ENCODE data around the gene ADCY7. TPM values are rescaled to one million over a fixed set of nuclear protein-coding genes. Genes with fewer than 3 reads are reported as not detected.

The ADCY7 gene
- total RNA-seq, 1 donor from 2014 or later, result 78.0 TPM

GRCh38 chr16:50302472-50303005, 36.2 kb downstream of the ADCY7 start:
- intact Hi-C loops (cut with micrococcal nuclease), result no loop called here
- Mint-ChIP-seq H3K36me3 (ENCODE audit: low read depth) (peaks cover 13% of the 10 kb centered on the region), H3K4me1 (ENCODE audit: low read depth) (no peaks in the 10 kb centered on the region), H3K27ac (no peak overlapping the region), H3K4me3 (no peak overlapping the region), H3K27me3 (ENCODE audit: insufficient read depth) (no peaks in the 10 kb centered on the region), H3K9me3 (no peaks in the 10 kb centered on the region)
- DNase-seq (ENCODE audit: low spot score), result no peak

GRCh38 chr16:50303041-50303604, 36.8 kb downstream of the ADCY7 start:
- H3K4me3 Mint-ChIP-seq, result no peak overlapping the region
- DNase-seq (ENCODE audit: low spot score), result no peak

GRCh38 chr16:50303605-50304466, 37.5 kb downstream of the ADCY7 start:
- DNase-seq (ENCODE audit: low spot score), result no peak
- peaks cover 13% of the 10 kb centered on the region for H3K36me3 Mint-ChIP-seq (ENCODE audit: low read depth)
- no peak overlapping the region for H3K27ac Mint-ChIP-seq
- no peaks in the 10 kb centered on the region for H3K9me3 Mint-ChIP-seq
- H3K27me3 Mint-ChIP-seq (ENCODE audit: insufficient read depth), result no peaks in the 10 kb centered on the region
- no peaks in the 10 kb centered on the region for H3K4me1 Mint-ChIP-seq (ENCODE audit: low read depth)
- intact Hi-C loops (cut with micrococcal nuclease), result no loop called here
- H3K4me3 Mint-ChIP-seq, result no peak overlapping the region

More at GRCh38 chr16:50303041-50303604, 36.8 kb downstream of the ADCY7 start:
- no peaks in the 10 kb centered on the region for H3K4me1 Mint-ChIP-seq (ENCODE audit: low read depth)
- no peak overlapping the region for H3K27ac Mint-ChIP-seq
- intact Hi-C loops (cut with micrococcal nuclease), result no loop called here
- no peaks in the 10 kb centered on the region for H3K9me3 Mint-ChIP-seq
- H3K36me3 Mint-ChIP-seq (ENCODE audit: low read depth), result peaks cover 13% of the 10 kb centered on the region
- no peaks in the 10 kb centered on the region for H3K27me3 Mint-ChIP-seq (ENCODE audit: insufficient read depth)

- Mint-ChIP-seq H3K36me3 (ENCODE audit: low read depth) (peaks cover 13% of the 10 kb centered on the region), H3K4me3 (no peak overlapping the region), H3K27ac (no peak overlapping the region), H3K9me3 (no peaks in the 10 kb centered on the region), H3K27me3 (ENCODE audit: insufficient read depth) (no peaks in the 10 kb centered on the region), H3K4me1 (ENCODE audit: low read depth) (no peaks in the 10 kb centered on the region)
- intact Hi-C loops (cut with micrococcal nuclease), result no loop called here
- no peak for DNase-seq (ENCODE audit: low spot score)
Measured at GRCh38 chr16:50304467-50305440, 38.4 kb downstream of the ADCY7 start.

- Mint-ChIP-seq H3K36me3 (ENCODE audit: low read depth) (peaks cover 13% of the 10 kb centered on the region), H3K27me3 (ENCODE audit: insufficient read depth) (no peaks in the 10 kb centered on the region), H3K4me3 (no peak overlapping the region), H3K27ac (no peak overlapping the region), H3K9me3 (no peaks in the 10 kb centered on the region), H3K4me1 (ENCODE audit: low read depth) (no peaks in the 10 kb centered on the region)
- intact Hi-C loops (cut with micrococcal nuclease), result no loop called here
- no peak for DNase-seq (ENCODE audit: low spot score)
Measured at GRCh38 chr16:50305441-50306061, 39.2 kb downstream of the ADCY7 start.

- H3K4me1 Mint-ChIP-seq (ENCODE audit: low read depth), result no peaks in the 10 kb centered on the region
- intact Hi-C loops (cut with micrococcal nuclease), result no loop called here
- peaks cover 13% of the 10 kb centered on the region for H3K36me3 Mint-ChIP-seq (ENCODE audit: low read depth)
- no peak overlapping the region for H3K27ac Mint-ChIP-seq
- DNase-seq (ENCODE audit: low spot score), result no peak
- H3K27me3 Mint-ChIP-seq (ENCODE audit: insufficient read depth), result no peaks in the 10 kb centered on the region
- H3K9me3 Mint-ChIP-seq, result no peaks in the 10 kb centered on the region
- H3K4me3 Mint-ChIP-seq, result no peak overlapping the region
Measured at GRCh38 chr16:50306287-50306686, 39.9 kb downstream of the ADCY7 start.

- no peak overlapping the region for H3K4me3 Mint-ChIP-seq
- H3K27me3 Mint-ChIP-seq (ENCODE audit: insufficient read depth), result no peaks in the 10 kb centered on the region
- H3K36me3 Mint-ChIP-seq (ENCODE audit: low read depth), result peaks cover 18% of the 10 kb centered on the region
- DNase-seq (ENCODE audit: low spot score), result no peak
- no peak overlapping the region for H3K27ac Mint-ChIP-seq
- H3K9me3 Mint-ChIP-seq, result no peaks in the 10 kb centered on the region
- peaks cover 2% of the 10 kb centered on the region for H3K4me1 Mint-ChIP-seq (ENCODE audit: low read depth)
- intact Hi-C loops (cut with micrococcal nuclease), result no loop called here
Measured at GRCh38 chr16:50308237-50308965, 42.0 kb downstream of the ADCY7 start.

GRCh38 chr16:50309156-50309526, 42.8 kb downstream of the ADCY7 start:
- no peak overlapping the region for H3K4me3 Mint-ChIP-seq
- DNase-seq (ENCODE audit: low spot score), result no peak
- no peaks in the 10 kb centered on the region for H3K9me3 Mint-ChIP-seq
- peaks cover 22% of the 10 kb centered on the region for H3K36me3 Mint-ChIP-seq (ENCODE audit: low read depth)
- H3K27ac Mint-ChIP-seq, result no peak overlapping the region
- no peaks in the 10 kb centered on the region for H3K27me3 Mint-ChIP-seq (ENCODE audit: insufficient read depth)
- H3K4me1 Mint-ChIP-seq (ENCODE audit: low read depth), result peaks cover 9% of the 10 kb centered on the region
- intact Hi-C loops (cut with micrococcal nuclease), result no loop called here

- DNase-seq (ENCODE audit: low spot score), result no peak
- no peaks in the 10 kb centered on the region for H3K9me3 Mint-ChIP-seq
- peaks cover 15% of the 10 kb centered on the region for H3K4me1 Mint-ChIP-seq (ENCODE audit: low read depth)
- H3K27ac Mint-ChIP-seq, result peak overlapping the region; percentile 26
- peaks cover 22% of the 10 kb centered on the region for H3K36me3 Mint-ChIP-seq (ENCODE audit: low read depth)
- no peaks in the 10 kb centered on the region for H3K27me3 Mint-ChIP-seq (ENCODE audit: insufficient read depth)
- intact Hi-C loops (cut with micrococcal nuclease), result no loop called here
- H3K4me3 Mint-ChIP-seq, result no peak overlapping the region
Measured at GRCh38 chr16:50309527-50310307, 43.4 kb downstream of the ADCY7 start.

GRCh38 chr16:50310308-50311133, 44.2 kb downstream of the ADCY7 start:
- no peak overlapping the region for H3K27ac Mint-ChIP-seq
- no peak overlapping the region for H3K4me3 Mint-ChIP-seq
- intact Hi-C loops (cut with micrococcal nuclease), result no loop called here
- no peaks in the 10 kb centered on the region for H3K27me3 Mint-ChIP-seq (ENCODE audit: insufficient read depth)
- no peak for DNase-seq (ENCODE audit: low spot score)
- H3K4me1 Mint-ChIP-seq (ENCODE audit: low read depth), result peaks cover 19% of the 10 kb centered on the region
- H3K36me3 Mint-ChIP-seq (ENCODE audit: low read depth), result peaks cover 29% of the 10 kb centered on the region
- no peaks in the 10 kb centered on the region for H3K9me3 Mint-ChIP-seq

- Mint-ChIP-seq H3K9me3 (no peaks in the 10 kb centered on the region), H3K36me3 (ENCODE audit: low read depth) (peaks cover 34% of the 10 kb centered on the region), H3K4me3 (no peak overlapping the region), H3K27ac (no peak overlapping the region), H3K27me3 (ENCODE audit: insufficient read depth) (no peaks in the 10 kb centered on the region), H3K4me1 (ENCODE audit: low read depth) (peaks cover 19% of the 10 kb centered on the region)
- intact Hi-C loops (cut with micrococcal nuclease), result no loop called here
- no peak for DNase-seq (ENCODE audit: low spot score)
Measured at GRCh38 chr16:50311134-50311528, 44.8 kb downstream of the ADCY7 start.
